Measurements from ENCODE around the gene KRTAP3-1. TPM values are rescaled to one million over a fixed set of nuclear protein-coding genes. Genes with fewer than 3 reads are reported as not detected.
"Not testable (repeated sequence)": the region's sequence is repeated elsewhere in the genome, so short reads cannot be mapped to it uniquely, and the experiment has no call there.

The KRTAP3-1 gene
- total RNA-seq, 4 donors from 2014 or later = not detected

DNA sequence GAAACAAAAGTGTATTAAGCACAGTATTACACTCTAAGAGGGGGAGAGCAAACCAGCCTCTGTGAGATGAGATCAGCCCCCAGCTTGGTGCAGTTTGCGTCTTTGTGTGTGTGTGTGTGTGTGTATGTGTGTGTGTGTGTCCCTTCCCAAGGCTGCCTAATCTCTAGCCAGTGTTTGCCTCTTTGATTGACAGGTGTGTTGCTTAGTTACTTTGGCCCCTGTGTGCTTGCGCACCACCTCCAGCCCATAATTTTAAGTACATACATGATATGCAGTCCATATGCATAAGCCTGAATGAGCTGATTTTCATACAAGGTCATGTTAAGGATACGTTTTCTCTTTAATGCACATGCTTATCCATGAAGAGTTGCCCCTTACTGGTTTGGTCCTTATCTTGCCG lies 7.1 kb downstream of the KRTAP3-1 start:
- Histone ChIP-seq H3K4me1 (no peaks in the 10 kb centered on the region), H3K27ac (no peak overlapping the region), H3K9me3 (no peaks in the 10 kb centered on the region), H3K27me3 (no peaks in the 10 kb centered on the region), H3K36me3 (no peaks in the 10 kb centered on the region), H3K4me3 (no peak overlapping the region)
- no peak for DNase-seq
- no peak for TF ChIP-seq POLR2A (IDR thresholded peaks at IDR 0.05)
- TF ChIP-seq, protein P1, sequence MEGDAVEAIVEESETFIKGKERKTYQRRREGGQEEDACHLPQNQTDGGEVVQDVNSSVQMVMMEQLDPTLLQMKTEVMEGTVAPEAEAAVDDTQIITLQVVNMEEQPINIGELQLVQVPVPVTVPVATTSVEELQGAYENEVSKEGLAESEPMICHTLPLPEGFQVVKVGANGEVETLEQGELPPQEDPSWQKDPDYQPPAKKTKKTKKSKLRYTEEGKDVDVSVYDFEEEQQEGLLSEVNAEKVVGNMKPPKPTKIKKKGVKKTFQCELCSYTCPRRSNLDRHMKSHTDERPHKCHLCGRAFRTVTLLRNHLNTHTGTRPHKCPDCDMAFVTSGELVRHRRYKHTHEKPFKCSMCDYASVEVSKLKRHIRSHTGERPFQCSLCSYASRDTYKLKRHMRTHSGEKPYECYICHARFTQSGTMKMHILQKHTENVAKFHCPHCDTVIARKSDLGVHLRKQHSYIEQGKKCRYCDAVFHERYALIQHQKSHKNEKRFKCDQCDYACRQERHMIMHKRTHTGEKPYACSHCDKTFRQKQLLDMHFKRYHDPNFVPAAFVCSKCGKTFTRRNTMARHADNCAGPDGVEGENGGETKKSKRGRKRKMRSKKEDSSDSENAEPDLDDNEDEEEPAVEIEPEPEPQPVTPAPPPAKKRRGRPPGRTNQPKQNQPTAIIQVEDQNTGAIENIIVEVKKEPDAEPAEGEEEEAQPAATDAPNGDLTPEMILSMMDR (IDR thresholded peaks at IDR 0.05) = no peak

DNA sequence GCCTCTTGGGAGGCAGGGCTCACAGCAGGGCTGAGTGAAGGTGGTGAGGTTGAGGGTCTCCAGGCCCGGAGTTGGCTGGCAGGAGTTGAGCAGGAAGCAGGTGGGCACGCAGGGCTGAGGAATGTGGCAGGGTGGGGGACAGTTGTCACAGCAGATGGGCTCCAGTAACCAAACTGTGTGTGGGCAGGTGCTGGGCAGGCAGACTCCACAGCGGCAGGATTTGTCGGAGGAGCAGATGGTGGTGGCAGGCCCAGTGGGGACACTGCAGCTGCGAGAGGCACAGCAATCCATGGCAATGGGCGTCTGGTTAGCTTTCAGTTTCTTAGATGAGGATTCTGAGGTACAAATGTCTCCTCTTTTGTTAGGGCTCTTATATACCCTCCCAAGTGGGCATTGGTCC lies 9.4 kb downstream of the KRTAP3-1 start, which contains the start of gene KRTAP3-2:
Gene KRTAP3-2, minus strand, starts transcription at position 344 of the 400 bp plus-strand sequence. Its CDS starts 53 bp downstream, at position 291.
- DNase-seq, H3K27me3 ChIP-seq, H3K4me3 ChIP-seq, H3K9me3 ChIP-seq, H3K36me3 ChIP-seq, H3K27ac ChIP-seq, H3K4me1 ChIP-seq: not testable (repeated sequence)

DNA sequence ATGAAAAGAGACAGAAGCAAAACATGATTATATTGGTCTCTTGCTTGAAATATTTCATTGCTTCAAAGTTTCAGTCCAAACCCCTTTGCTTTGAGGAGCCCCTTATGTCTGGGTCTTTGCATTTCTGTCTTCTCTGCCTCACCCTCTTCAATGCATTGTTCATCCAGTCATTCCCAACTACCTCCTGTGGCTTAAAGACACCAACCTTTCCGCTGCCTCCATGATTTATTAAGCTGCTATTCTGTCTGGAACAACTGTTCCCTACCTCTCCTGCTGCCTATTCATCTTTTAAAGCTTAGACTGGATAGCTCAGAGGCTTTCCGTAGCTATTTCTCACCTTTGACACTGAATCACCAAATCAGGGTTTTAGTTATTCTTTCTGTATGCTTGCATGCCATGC lies 11.6 kb downstream of the KRTAP3-1 start:
- no peaks in the 10 kb centered on the region for H3K36me3 ChIP-seq
- H3K27me3 ChIP-seq = no peaks in the 10 kb centered on the region
- no peaks in the 10 kb centered on the region for H3K4me1 ChIP-seq
- no peak for DNase-seq
- H3K4me3 ChIP-seq = no peak overlapping the region
- no peaks in the 10 kb centered on the region for H3K9me3 ChIP-seq
- no peak for TF ChIP-seq POLR2A (IDR thresholded peaks at IDR 0.05)
- TF ChIP-seq, protein P1 (IDR thresholded peaks at IDR 0.05) = no peak
- no peak overlapping the region for H3K27ac ChIP-seq

DNA sequence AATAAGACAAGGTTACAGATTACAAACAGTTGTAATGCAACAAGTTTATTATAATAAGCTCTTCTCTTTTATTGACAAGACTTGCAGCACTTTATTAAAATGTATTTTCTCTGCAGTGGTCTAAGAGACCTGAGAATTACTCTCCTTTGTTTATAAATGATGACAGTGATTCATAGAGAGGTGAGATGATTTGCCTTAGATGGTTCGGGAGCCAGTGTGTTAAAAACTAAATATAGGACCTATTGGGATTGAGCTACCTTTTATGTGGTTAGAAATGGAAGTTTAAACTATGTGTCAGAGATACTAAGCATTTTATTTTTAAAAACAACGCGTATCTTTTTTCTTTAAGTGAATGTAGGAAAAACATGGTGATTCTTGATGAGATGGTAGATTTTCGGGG lies 12.1 kb downstream of the KRTAP3-1 start:
- TF ChIP-seq POLR2A (IDR thresholded peaks at IDR 0.05) = no peak
- TF ChIP-seq, protein P1 (IDR thresholded peaks at IDR 0.05) = no peak
- Histone ChIP-seq H3K9me3 (no peaks in the 10 kb centered on the region), H3K27ac (no peak overlapping the region), H3K36me3 (no peaks in the 10 kb centered on the region), H3K27me3 (no peaks in the 10 kb centered on the region), H3K4me1 (no peaks in the 10 kb centered on the region), H3K4me3 (no peak overlapping the region)
- DNase-seq = no peak

DNA sequence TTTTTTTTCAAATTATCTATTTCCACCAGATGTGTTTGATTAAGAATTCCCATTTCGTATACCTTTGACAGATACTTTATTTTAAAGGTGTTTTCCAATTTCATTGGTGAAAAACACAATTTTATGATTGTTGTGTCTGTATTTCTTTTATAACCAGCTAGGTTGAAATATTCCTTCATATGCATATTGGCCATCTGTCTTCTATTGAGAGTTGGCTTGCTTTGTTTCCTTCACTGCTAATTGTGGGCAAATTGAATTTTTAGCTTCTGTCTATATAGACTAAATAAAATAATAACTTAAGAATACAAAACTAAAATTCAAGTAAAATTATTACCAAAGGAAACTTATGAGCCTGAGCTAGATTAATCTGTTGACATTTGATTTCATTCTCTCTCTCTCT lies 13.8 kb downstream of the KRTAP3-1 start:
- Histone ChIP-seq H3K4me1 (no peaks in the 10 kb centered on the region), H3K36me3 (no peaks in the 10 kb centered on the region), H3K9me3 (no peaks in the 10 kb centered on the region), H3K4me3 (no peak overlapping the region), H3K27me3 (no peaks in the 10 kb centered on the region), H3K27ac (no peak overlapping the region)
- no peak for DNase-seq
- TF ChIP-seq POLR2A (IDR thresholded peaks at IDR 0.05) = no peak
- TF ChIP-seq, protein P1 (IDR thresholded peaks at IDR 0.05) = no peak

- Histone ChIP-seq H3K36me3 (no peaks in the 10 kb centered on the region), H3K9me3 (no peaks in the 10 kb centered on the region), H3K4me1 (no peaks in the 10 kb centered on the region), H3K27me3 (no peaks in the 10 kb centered on the region), H3K4me3 (no peak within 1 kb of the TSS), H3K27ac (no peak within 1 kb of the TSS)
- TF ChIP-seq POLR2A (IDR thresholded peaks at IDR 0.05) = no peak
- TF ChIP-seq, protein P1 (IDR thresholded peaks at IDR 0.05) = no peak
- no peak for DNase-seq
These were observed 15.1 kb downstream of the KRTAP3-1 start, which contains the start of gene KRTAP3-3 for GRCh38 chr17:40993839-40994238. Gene KRTAP3-3 (minus strand): TSS chr17:40994164. CDS start chr17:40994097, 67 bp downstream.
